ENCODE measurements around the gene SNX22. TPM values are rescaled to one million over a fixed set of nuclear protein-coding genes. Genes with fewer than 3 reads are reported as not detected.

The SNX22 gene
- total and polyA plus RNA-seq, 9 of the 15 experiments (the other 6 are each of a cell fraction or from before 2014, with no cell fraction given), result 0.91 to 3.0 (median 2.0) TPM

DNA sequence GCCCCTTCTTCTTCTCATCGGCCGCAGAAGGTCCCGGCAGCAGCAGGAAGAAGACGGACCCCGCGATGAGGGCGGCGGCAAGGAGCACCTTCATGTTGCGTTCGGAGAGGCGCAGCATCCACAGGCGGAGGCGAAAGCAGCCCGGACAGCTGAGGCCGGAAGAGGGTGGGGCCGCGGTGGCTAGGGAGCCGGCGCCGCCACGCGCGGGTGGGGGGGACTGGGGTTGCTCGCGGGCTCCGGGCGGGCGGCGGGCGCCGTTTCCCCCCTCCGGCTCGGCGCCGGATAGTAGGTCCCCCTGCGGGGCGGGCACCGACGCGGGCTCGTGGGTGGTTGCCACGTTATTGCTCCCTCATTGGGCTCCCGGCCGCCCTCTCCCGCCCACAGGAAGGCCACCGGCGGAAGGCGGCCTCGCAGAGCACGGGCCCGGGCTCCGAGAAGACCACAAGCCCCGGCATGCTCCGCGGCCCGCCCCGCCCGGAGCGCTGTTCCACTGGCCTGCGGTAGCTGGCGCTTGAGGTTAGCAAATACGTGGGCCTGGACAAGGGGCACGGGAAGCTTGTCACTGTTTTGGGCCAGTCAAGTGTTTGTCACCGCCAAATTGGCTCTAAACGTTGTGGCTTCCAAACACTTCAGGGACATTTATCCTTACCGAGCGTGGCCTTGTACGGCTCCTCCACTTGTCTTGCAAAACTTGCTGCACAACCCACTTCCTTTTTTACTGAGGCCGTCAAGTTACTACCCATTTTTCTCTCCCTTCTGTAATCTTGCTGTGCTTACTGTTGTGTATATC, 11.5 kb downstream of the SNX22 start, which contains the start of gene PPIB (continued):
- no peak for TF ChIP-seq ZNF140 (CRISPR knock-in tag; IDR thresholded peaks at IDR 0.05)
- peak; percentile 64 for TF ChIP-seq L3MBTL2 (IDR thresholded peaks at IDR 0.05)
- no peak for TF ChIP-seq ZNF174 (CRISPR knock-in tag; IDR thresholded peaks at IDR 0.05)
- 0 out of 2 replicates have a peak, but pooled peaks have one; percentile 55 for TF ChIP-seq LARP7 (IDR thresholded peaks at IDR 0.05)
- peak; percentile 47; the same call in 1 of the 2 replicates for TF ChIP-seq ZBTB17 (CRISPR knock-in tag; IDR thresholded peaks at IDR 0.05)
- no peak for TF ChIP-seq MEF2A (IDR thresholded peaks at IDR 0.05; ENCODE audit: control insufficient read depth, low read depth, low read length)
- TF ChIP-seq TOE1 (IDR thresholded peaks at IDR 0.05; ENCODE audit: borderline replicate concordance), result peak; percentile 89; the same call in 1 of the 2 replicates
- no peak for TF ChIP-seq TOE1 (CRISPR knock-in tag; IDR thresholded peaks at IDR 0.05; ENCODE audit: borderline replicate concordance, low read depth)
- no peak; the same call in 1 of the 2 replicates for TF ChIP-seq CEBPB (tag; IDR thresholded peaks at IDR 0.05)
- TF ChIP-seq MTA2 (IDR thresholded peaks at IDR 0.05; ENCODE audit: low read depth), result no peak
- peak; percentile 80 for TF ChIP-seq FUS (optimal IDR thresholded peaks at IDR 0.05; ENCODE audit: low read depth, low read length)
- TF ChIP-seq, protein P1, sequence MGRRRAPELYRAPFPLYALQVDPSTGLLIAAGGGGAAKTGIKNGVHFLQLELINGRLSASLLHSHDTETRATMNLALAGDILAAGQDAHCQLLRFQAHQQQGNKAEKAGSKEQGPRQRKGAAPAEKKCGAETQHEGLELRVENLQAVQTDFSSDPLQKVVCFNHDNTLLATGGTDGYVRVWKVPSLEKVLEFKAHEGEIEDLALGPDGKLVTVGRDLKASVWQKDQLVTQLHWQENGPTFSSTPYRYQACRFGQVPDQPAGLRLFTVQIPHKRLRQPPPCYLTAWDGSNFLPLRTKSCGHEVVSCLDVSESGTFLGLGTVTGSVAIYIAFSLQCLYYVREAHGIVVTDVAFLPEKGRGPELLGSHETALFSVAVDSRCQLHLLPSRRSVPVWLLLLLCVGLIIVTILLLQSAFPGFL (CRISPR knock-in tag; IDR thresholded peaks at IDR 0.05), result no peak
- peak; percentile 65 for TF ChIP-seq SMAD1 (IDR thresholded peaks at IDR 0.05; ENCODE audit: low read depth, low read length, partially characterized antibody)
- peak; percentile 76 for TF ChIP-seq HMGN3 (IDR thresholded peaks at IDR 0.05; ENCODE audit: borderline replicate concordance, extremely low read depth, insufficient read length, low read depth, low read length)
- TF ChIP-seq ZNF551 (CRISPR knock-in tag; IDR thresholded peaks at IDR 0.05), result no peak
- TF ChIP-seq, protein P2, sequence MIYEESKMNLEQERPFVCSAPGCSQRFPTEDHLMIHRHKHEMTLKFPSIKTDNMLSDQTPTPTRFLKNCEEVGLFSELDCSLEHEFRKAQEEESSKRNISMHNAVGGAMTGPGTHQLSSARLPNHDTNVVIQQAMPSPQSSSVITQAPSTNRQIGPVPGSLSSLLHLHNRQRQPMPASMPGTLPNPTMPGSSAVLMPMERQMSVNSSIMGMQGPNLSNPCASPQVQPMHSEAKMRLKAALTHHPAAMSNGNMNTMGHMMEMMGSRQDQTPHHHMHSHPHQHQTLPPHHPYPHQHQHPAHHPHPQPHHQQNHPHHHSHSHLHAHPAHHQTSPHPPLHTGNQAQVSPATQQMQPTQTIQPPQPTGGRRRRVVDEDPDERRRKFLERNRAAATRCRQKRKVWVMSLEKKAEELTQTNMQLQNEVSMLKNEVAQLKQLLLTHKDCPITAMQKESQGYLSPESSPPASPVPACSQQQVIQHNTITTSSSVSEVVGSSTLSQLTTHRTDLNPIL (CRISPR knock-in tag; IDR thresholded peaks at IDR 0.05), result no peak
- TF ChIP-seq, protein P3, sequence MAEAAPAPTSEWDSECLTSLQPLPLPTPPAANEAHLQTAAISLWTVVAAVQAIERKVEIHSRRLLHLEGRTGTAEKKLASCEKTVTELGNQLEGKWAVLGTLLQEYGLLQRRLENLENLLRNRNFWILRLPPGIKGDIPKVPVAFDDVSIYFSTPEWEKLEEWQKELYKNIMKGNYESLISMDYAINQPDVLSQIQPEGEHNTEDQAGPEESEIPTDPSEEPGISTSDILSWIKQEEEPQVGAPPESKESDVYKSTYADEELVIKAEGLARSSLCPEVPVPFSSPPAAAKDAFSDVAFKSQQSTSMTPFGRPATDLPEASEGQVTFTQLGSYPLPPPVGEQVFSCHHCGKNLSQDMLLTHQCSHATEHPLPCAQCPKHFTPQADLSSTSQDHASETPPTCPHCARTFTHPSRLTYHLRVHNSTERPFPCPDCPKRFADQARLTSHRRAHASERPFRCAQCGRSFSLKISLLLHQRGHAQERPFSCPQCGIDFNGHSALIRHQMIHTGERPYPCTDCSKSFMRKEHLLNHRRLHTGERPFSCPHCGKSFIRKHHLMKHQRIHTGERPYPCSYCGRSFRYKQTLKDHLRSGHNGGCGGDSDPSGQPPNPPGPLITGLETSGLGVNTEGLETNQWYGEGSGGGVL (CRISPR knock-in tag; IDR thresholded peaks at IDR 0.05), result no peak
- TF ChIP-seq ZC3H11A (IDR thresholded peaks at IDR 0.05; ENCODE audit: low read depth, low read length), result no peak
- 0 out of 4 replicates have a peak, but pooled peaks of 1 of the 2 experiments have one; percentile 8 for TF ChIP-seq ETV6 (IDR thresholded peaks at IDR 0.05; ENCODE audit: borderline replicate concordance in 1 of 2, low read depth in 2 of 2, low read length in 1 of 2)
- TF ChIP-seq ETV6 (CRISPR knock-in tag; IDR thresholded peaks at IDR 0.05; ENCODE audit: borderline replicate concordance), result no peak
- no peak for TF ChIP-seq ZNF408 (CRISPR knock-in tag; IDR thresholded peaks at IDR 0.05; ENCODE audit: low read depth)

All from K562 (cell line).